HCT116 (cell line): Measurements from ENCODE around the gene UTP11. TPM values are rescaled to one million over a fixed set of nuclear protein-coding genes. Genes with fewer than 3 reads are reported as not detected.
A peak's percentile ranks its signal among the peaks of the same experiment; 100 is the strongest.

Experiments
- ATAC-seq: fragments of 200-7000 bp; cut with Tn5 transposase; 2 replicates; pipeline ENCODE4 v1.9.1; 2020; ENCODE audit warnings: mild to moderate bottlenecking, moderate library complexity
- BruUV-seq: library from RNA; stranded (reverse); fragments of 400-500 nt; replicated peaks from 2 replicates; lab custom pipeline; 2021; lab: Mats Ljungman, UMichigan
- CTCF ChIA-PET: fragments of 300-600 bp; sonication (Branson Sonifier 250); formaldehyde crosslinking; loops from one replicate; lab custom pipeline; 2021; ENCODE audit warnings: antibody characterized with exemption; lab: Charles Lee
- POLR2A ChIA-PET: fragments of 300-600, 350-600 bp; sonication (Branson Sonifier 250); formaldehyde crosslinking; loops from one replicate; lab custom pipeline; 2021; ENCODE audit warnings: antibody characterized with exemption; lab: Charles Lee
- RAD21 ChIA-PET, 2 experiments: fragments of 300-600 bp; sonication (Branson Sonifier 250); formaldehyde crosslinking; loops; one replicate each; lab custom pipeline; 2023; ENCODE audit warnings: low total read pairs in 2 of 2; ENCODE audit not compliant: uncharacterized antibody in 2 of 2, unreplicated experiment in 2 of 2, low non-redundant PET in 1 of 2; lab: Charles Lee
- DNase-seq: peaks from one replicate; pipeline ENCODE4 v3.0.0-alpha.2; 2010; ENCODE audit warnings: low read depth, low spot score
- H2AFZ ChIP-seq: fragments of 200-600 bp; shearing (Covaris generic), sonication (generic); 2 replicates; pipeline ENCODE4 v1.6.1; 2017; ENCODE audit warnings: low read depth, mixed run types, mixed read lengths, antibody characterized with exemption, low read length; ENCODE audit not compliant: poor library complexity, severe bottlenecking
- H3K27ac ChIP-seq: 2 replicates; pipeline ENCODE4 v1.5.1; 2012; ENCODE audit warnings: low read depth, low read length
- H3K27me3 ChIP-seq: fragments of 200-600 bp; sonication (generic); 2 replicates; pipeline ENCODE4 v1.6.1; 2016; ENCODE audit warnings: mixed run types, low read length, mixed read lengths; ENCODE audit not compliant: insufficient read depth
- H3K36me3 ChIP-seq, 2 experiments: fragments of 200-500 bp in 1 of 2; fragments of 200-600 bp in 1 of 2; sonication (Bioruptor generic) in 1 of 2; sonication (generic) in 1 of 2; 2 replicates each; pipeline versions ENCODE4 v1.5.1 to v1.6.1; 2014 to 2016; ENCODE audit warnings: low read length in 2 of 2, inconsistent platforms in 1 of 2, mixed read lengths in 1 of 2, mixed run types in 1 of 2; ENCODE audit not compliant: insufficient read depth in 2 of 2, control insufficient read depth in 1 of 2
- H3K4me1 ChIP-seq, 2 experiments: fragments of 200-600 bp in 1 of 2; sonication (generic) in 1 of 2; 2 replicates each; pipeline versions ENCODE4 v1.5.1 to v1.6.1; 2012 to 2017; ENCODE audit warnings: low read length in 2 of 2, inconsistent platforms in 1 of 2, mild to moderate bottlenecking in 1 of 2, mixed read lengths in 1 of 2, mixed run types in 1 of 2, moderate library complexity in 1 of 2; ENCODE audit not compliant: insufficient read depth in 2 of 2, control insufficient read depth in 1 of 2
- H3K4me2 ChIP-seq: fragments of 200-600 bp; sonication (generic); 2 replicates; pipeline ENCODE4 v1.6.1; 2017; ENCODE audit warnings: mixed run types, low read length, mixed read lengths
- H3K4me3 ChIP-seq, 2 experiments: fragments of 200-600 bp in 1 of 2; sonication (generic) in 1 of 2; replicated peaks in 1 of 2; 2 replicates each; pipeline ENCODE4 v1.5.1; 2011 to 2016; ENCODE audit warnings: low read length in 2 of 2, control low read depth in 1 of 2, low read depth in 1 of 2, mild to moderate bottlenecking in 1 of 2, mixed read lengths in 1 of 2, mixed run types in 1 of 2
- H3K79me2 ChIP-seq: fragments of 200-600 bp; sonication (generic); 2 replicates; pipeline ENCODE4 v1.6.1; 2017; ENCODE audit warnings: mild to moderate bottlenecking, mixed run types, low read length, moderate library complexity, mixed read lengths; ENCODE audit not compliant: insufficient read depth
- H3K9ac ChIP-seq: fragments of 200-600 bp; sonication (generic); 2 replicates; pipeline ENCODE4 v1.6.1; 2016; ENCODE audit warnings: low read length, mixed read lengths
- H3K9me2 ChIP-seq: fragments of 200-600 bp; sonication (generic), shearing (Covaris generic); 2 replicates; pipeline ENCODE4 v1.6.1; 2017; ENCODE audit warnings: mixed run types, mild to moderate bottlenecking, moderate library complexity; ENCODE audit not compliant: insufficient read depth
- H3K9me3 ChIP-seq, 2 experiments: fragments of 200-500 bp in 1 of 2; fragments of 200-600 bp in 1 of 2; sonication (Bioruptor generic) in 1 of 2; sonication (generic) in 1 of 2; 2 replicates each; pipeline ENCODE4 v1.6.1; 2014 to 2017; ENCODE audit warnings: low read length in 2 of 2, mixed read lengths in 2 of 2, inconsistent platforms in 1 of 2, low read depth in 1 of 2, mild to moderate bottlenecking in 1 of 2, mixed run types in 1 of 2, moderate library complexity in 1 of 2; ENCODE audit not compliant: control insufficient read depth in 1 of 2, insufficient read depth in 1 of 2
- H4K20me1 ChIP-seq: fragments of 200-600 bp; sonication (generic), shearing (Covaris generic); 2 replicates; pipeline ENCODE4 v1.6.1; 2017; ENCODE audit warnings: mixed run types, mild to moderate bottlenecking, moderate library complexity; ENCODE audit not compliant: insufficient read depth
- EGR1 ChIP-seq: IDR thresholded peaks from 2 replicates; pipeline ENCODE4 v1.6.1; 2012; ENCODE audit warnings: low read depth
- ELF1 ChIP-seq: IDR thresholded peaks from 2 replicates; pipeline ENCODE4 v1.6.1; 2012; ENCODE audit warnings: low read depth, borderline replicate concordance
- EZH2 ChIP-seq: fragments of 200-600 bp; sonication (generic); IDR thresholded peaks from 2 replicates; pipeline ENCODE4 v1.6.1; 2017; ENCODE audit warnings: antibody characterized with exemption, mixed run types
- EZH2phosphoT487 ChIP-seq: fragments of 200-600 bp; IDR thresholded peaks from 2 replicates; pipeline ENCODE4 v1.6.1; 2018; ENCODE audit warnings: antibody characterized with exemption, borderline replicate concordance
- FOSL1 ChIP-seq: IDR thresholded peaks from 2 replicates; pipeline ENCODE4 v1.6.1; 2012; ENCODE audit warnings: low read depth
- MAX ChIP-seq: IDR thresholded peaks from 2 replicates; pipeline ENCODE4 v1.6.1; 2012
- POLR2A ChIP-seq: IDR thresholded peaks from 2 replicates; pipeline ENCODE4 v1.7.0; 2011; ENCODE audit warnings: borderline replicate concordance; ENCODE audit not compliant: insufficient read depth, insufficient read length; ENCODE audit errors: extremely low read depth
- POLR2AphosphoS5 ChIP-seq: IDR thresholded peaks from 2 replicates; pipeline ENCODE4 v1.6.1; 2011; ENCODE audit warnings: mild to moderate bottlenecking, low read depth, low read length, moderate library complexity
- RAD21 ChIP-seq: IDR thresholded peaks from 2 replicates; pipeline ENCODE4 v1.6.1; 2012; ENCODE audit warnings: low read depth, mild to moderate bottlenecking
- REST ChIP-seq: IDR thresholded peaks from 2 replicates; pipeline ENCODE4 v1.6.1; 2012; ENCODE audit warnings: low read depth
- SP1 ChIP-seq: IDR thresholded peaks from 2 replicates; pipeline ENCODE4 v1.6.1; 2012; ENCODE audit warnings: low read depth
- SRF ChIP-seq: IDR thresholded peaks from 2 replicates; pipeline ENCODE4 v1.6.1; 2012; ENCODE audit warnings: low read depth
- TCF7L2 ChIP-seq: IDR thresholded peaks from 2 replicates; pipeline ENCODE4 v1.7.0; 2011; ENCODE audit warnings: borderline replicate concordance, inconsistent platforms; ENCODE audit not compliant: insufficient read depth, insufficient read length; ENCODE audit errors: extremely low read depth
- YY1 ChIP-seq: IDR thresholded peaks from 2 replicates; pipeline ENCODE4 v1.6.1; 2011; ENCODE audit warnings: low read length, low read depth, moderate library complexity, mild to moderate bottlenecking; ENCODE audit not compliant: insufficient replicate concordance; ENCODE audit errors: extremely low read depth
- ZFX ChIP-seq: fragments of 450-650 bp; IDR thresholded peaks from 2 replicates; pipeline ENCODE4 v1.6.1; 2017
- ZNF274 ChIP-seq: fragments of 200-500 bp; sonication (Bioruptor generic); IDR thresholded peaks from 2 replicates; pipeline ENCODE4 v1.6.1; 2014; ENCODE audit warnings: mild to moderate bottlenecking, low read depth, low read length, inconsistent platforms
- intact Hi-C: fragments of 100-400 bp; cut with micrococcal nuclease; formaldehyde crosslinking; loops from 2 replicates; pipeline ENCODE4 v1.10.0; 2022
- total RNA-seq: library from RNA; stranded (reverse); gene quantifications from one replicate; pipeline ENCODE4 v1.2.1, GENCODE V29; 2021; ENCODE audit not compliant: unreplicated experiment

Gene UTP11
- total RNA-seq, 1 experiment from 2014 or later = 47.5 TPM

GRCh38 chr1:38052750-38053415, 40.3 kb downstream of the UTP11 start:
- Histone ChIP-seq H3K9me2 (no peaks in the 10 kb centered on the region), H4K20me1 (no peaks in the 10 kb centered on the region), H3K9ac (no peak overlapping the region), H3K4me2 (no peak overlapping the region), H3K9me3 (no peaks in the 10 kb centered on the region), H3K27me3 (no peaks in the 10 kb centered on the region), H3K36me3 (no peaks in the 10 kb centered on the region), H2AFZ (no peak overlapping the region), H3K4me1 (peaks cover 2 to 7% of the 10 kb centered on the region in 2 experiments; a peak in 2 of 4 replicates), H3K79me2 (no peaks in the 10 kb centered on the region), H3K4me3 (no peak overlapping the region), H3K27ac (no peak overlapping the region)
- intact Hi-C loops = no loop called here
- BruUV-seq = no TSS peak
- DNase-seq = no peak
- POLR2A ChIA-PET = interaction anchor here (0.5 kb wide), 1 partner anchor 459 kb away, joined by 4 read pairs; no protein-coding TSS in a partner anchor
- TF ChIP-seq ELF1 = no peak
- no peak for TF ChIP-seq EGR1
- no peak for TF ChIP-seq TCF7L2
- TF ChIP-seq SP1 = no peak
- no peak for TF ChIP-seq RAD21
- CTCF ChIA-PET = interaction anchor here (1.2 kb wide), 1 partner anchor 19 kb away, joined by 5 read pairs; no protein-coding TSS in a partner anchor
- RAD21 ChIA-PET = no interaction called here
- ATAC-seq = peak; percentile 74

GRCh38 chr1:38053416-38054091, 41.0 kb downstream of the UTP11 start:
- H3K4me1 ChIP-seq = peaks cover 2 to 7% of the 10 kb centered on the region in 2 experiments; a peak in 2 of 4 replicates
- no peaks in the 10 kb centered on the region for H3K27me3 ChIP-seq
- no peaks in the 10 kb centered on the region for H3K79me2 ChIP-seq
- H3K9me2 ChIP-seq = no peaks in the 10 kb centered on the region
- no peaks in the 10 kb centered on the region for H3K36me3 ChIP-seq
- H3K27ac ChIP-seq = no peak overlapping the region
- POLR2A ChIA-PET = interaction anchor here (0.5 kb wide), 1 partner anchor 459 kb away, joined by 4 read pairs; no protein-coding TSS in a partner anchor
- CTCF ChIA-PET = interaction anchor here (1.2 kb wide), 1 partner anchor 18 kb away, joined by 5 read pairs; no protein-coding TSS in a partner anchor
- no peaks in the 10 kb centered on the region for H4K20me1 ChIP-seq
- intact Hi-C loops = no loop called here
- no peak overlapping the region for H3K4me3 ChIP-seq
- DNase-seq (no peak), ATAC-seq (peak; percentile 58)
- RAD21 ChIA-PET = no interaction called here
- H2AFZ ChIP-seq = no peak overlapping the region
- H3K4me2 ChIP-seq = no peak overlapping the region
- no TSS peak for BruUV-seq
- no peak overlapping the region for H3K9ac ChIP-seq
- no peaks in the 10 kb centered on the region for H3K9me3 ChIP-seq
- no peak for TF ChIP-seq SRF
- no peak for TF ChIP-seq YY1
- TF ChIP-seq REST = no peak
- TF ChIP-seq ELF1 = no peak
- no peak for TF ChIP-seq POLR2AphosphoS5
- TF ChIP-seq ZNF274 = no peak
- TF ChIP-seq SP1 = no peak
- no peak for TF ChIP-seq EGR1
- TF ChIP-seq ZFX = no peak
- TF ChIP-seq EZH2 = no peak
- no peak for TF ChIP-seq POLR2A
- TF ChIP-seq FOSL1 = no peak
- TF ChIP-seq EZH2phosphoT487 = no peak
- TF ChIP-seq RAD21 = no peak
- no peak for TF ChIP-seq MAX
